PFSK-1 (cell line): ENCODE results near the gene PCBP3.

Experiments used
- FOXP2 ChIP-seq: optimal IDR thresholded peaks from 2 replicates; pipeline ENCODE3; 2011; ENCODE audit warnings: borderline replicate concordance, control low read depth, inconsistent platforms; ENCODE audit not compliant: insufficient read depth; ENCODE audit errors: extremely low read length, extremely low read depth
- POLR2AphosphoS5 ChIP-seq: IDR thresholded peaks from 2 replicates; pipeline ENCODE4 v1.6.1; 2012; ENCODE audit warnings: low read depth, mild to moderate bottlenecking, control low read depth, low read length, moderate library complexity
- REST ChIP-seq, 2 experiments: IDR thresholded peaks; 2 replicates each; pipeline versions ENCODE4 v1.6.1 to v1.8.0; 2011 to 2012; ENCODE audit warnings: low read depth in 2 of 2, low read length in 2 of 2, control low read depth in 1 of 2, inconsistent platforms in 1 of 2, mild to moderate bottlenecking in 1 of 2, moderate library complexity in 1 of 2; ENCODE audit not compliant: insufficient read depth in 1 of 2
- SIN3A ChIP-seq: IDR thresholded peaks from 2 replicates; pipeline ENCODE4 v1.6.1; 2012; ENCODE audit warnings: mild to moderate bottlenecking, low read length, moderate library complexity, borderline replicate concordance; ENCODE audit not compliant: insufficient read depth
- TAF1 ChIP-seq: IDR thresholded peaks from 2 replicates; pipeline ENCODE4 v1.6.1; 2012; ENCODE audit warnings: low read length, control low read depth, borderline replicate concordance; ENCODE audit not compliant: insufficient read depth

Gene PCBP3

GRCh38 chr21:45749974-45750373 lies 106.4 kb downstream of the PCBP3 start:
- TF ChIP-seq TAF1 (no peak), POLR2AphosphoS5 (no peak), REST (IDR thresholded peaks at IDR 0.05; ENCODE audit: insufficient read depth in 1 of 2, low read depth in 2 of 2, low read length in 2 of 2) (no peak), FOXP2 (no peak), SIN3A (no peak)

- TF ChIP-seq POLR2AphosphoS5 (no peak), TAF1 (no peak), REST (IDR thresholded peaks at IDR 0.05; ENCODE audit: insufficient read depth in 1 of 2, low read depth in 2 of 2, low read length in 2 of 2) (no peak), FOXP2 (no peak), SIN3A (no peak)
These were observed 107.4 kb downstream of the PCBP3 start for GRCh38 chr21:45750936-45751335.

- TF ChIP-seq TAF1 = no peak
- no peak for TF ChIP-seq SIN3A
- no peak for TF ChIP-seq REST (IDR thresholded peaks at IDR 0.05; ENCODE audit: insufficient read depth in 1 of 2, low read depth in 2 of 2, low read length in 2 of 2)
- TF ChIP-seq POLR2AphosphoS5 = no peak
- no peak for TF ChIP-seq FOXP2
These were observed 109.9 kb downstream of the PCBP3 start for GRCh38 chr21:45753445-45753844.

DNA sequence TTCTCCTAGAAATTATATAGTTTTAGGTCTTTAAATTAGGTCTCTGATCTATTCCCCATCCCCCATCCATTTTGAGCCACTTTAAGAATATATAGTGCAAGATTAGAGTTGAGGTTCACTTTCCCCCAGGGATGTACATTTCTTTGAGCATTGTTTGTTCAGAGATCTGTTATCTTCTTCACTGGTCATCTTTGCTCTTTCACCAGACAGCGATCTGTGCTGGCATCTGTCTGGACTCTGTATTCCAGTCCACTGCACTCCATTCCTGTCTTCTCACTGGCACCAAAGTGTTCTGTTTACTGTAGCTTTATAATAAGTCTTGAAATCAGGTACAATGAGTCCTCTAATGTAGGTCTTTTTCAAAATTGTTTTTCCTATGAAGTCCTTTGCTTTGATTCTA lies 112.5 kb downstream of the PCBP3 start:
- no peak for TF ChIP-seq POLR2AphosphoS5
- TF ChIP-seq FOXP2 = no peak
- TF ChIP-seq TAF1 = no peak
- no peak for TF ChIP-seq SIN3A
- TF ChIP-seq REST (IDR thresholded peaks at IDR 0.05; ENCODE audit: insufficient read depth in 1 of 2, low read depth in 2 of 2, low read length in 2 of 2) = no peak

DNA sequence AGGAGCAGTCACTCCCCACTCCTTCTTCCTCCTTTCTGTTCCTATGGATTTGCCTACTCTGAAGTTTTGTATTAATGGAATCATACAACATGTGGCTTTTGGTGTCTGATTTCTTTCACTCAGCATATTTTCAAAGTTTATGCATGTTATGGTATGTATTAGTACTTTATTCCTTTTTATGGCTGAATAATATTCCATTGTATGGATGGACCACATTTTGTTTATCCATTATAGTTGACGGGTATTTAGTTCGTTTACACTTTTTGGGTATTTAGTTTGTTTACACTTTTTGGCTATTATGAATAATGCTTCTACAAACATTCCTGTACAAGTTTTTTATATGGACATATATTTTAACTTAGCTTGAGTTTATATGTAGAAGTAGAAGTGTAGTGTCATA lies 113.1 kb downstream of the PCBP3 start:
- TF ChIP-seq SIN3A (no peak), POLR2AphosphoS5 (no peak), REST (IDR thresholded peaks at IDR 0.05; ENCODE audit: insufficient read depth in 1 of 2, low read depth in 2 of 2, low read length in 2 of 2) (no peak), TAF1 (no peak), FOXP2 (no peak)
